ENCODE measurements around the gene CUEDC1.
"Not testable (repeated sequence)": the region's sequence is repeated elsewhere in the genome, so short reads cannot be mapped to it uniquely, and the experiment has no call there.

Gene CUEDC1

DNA sequence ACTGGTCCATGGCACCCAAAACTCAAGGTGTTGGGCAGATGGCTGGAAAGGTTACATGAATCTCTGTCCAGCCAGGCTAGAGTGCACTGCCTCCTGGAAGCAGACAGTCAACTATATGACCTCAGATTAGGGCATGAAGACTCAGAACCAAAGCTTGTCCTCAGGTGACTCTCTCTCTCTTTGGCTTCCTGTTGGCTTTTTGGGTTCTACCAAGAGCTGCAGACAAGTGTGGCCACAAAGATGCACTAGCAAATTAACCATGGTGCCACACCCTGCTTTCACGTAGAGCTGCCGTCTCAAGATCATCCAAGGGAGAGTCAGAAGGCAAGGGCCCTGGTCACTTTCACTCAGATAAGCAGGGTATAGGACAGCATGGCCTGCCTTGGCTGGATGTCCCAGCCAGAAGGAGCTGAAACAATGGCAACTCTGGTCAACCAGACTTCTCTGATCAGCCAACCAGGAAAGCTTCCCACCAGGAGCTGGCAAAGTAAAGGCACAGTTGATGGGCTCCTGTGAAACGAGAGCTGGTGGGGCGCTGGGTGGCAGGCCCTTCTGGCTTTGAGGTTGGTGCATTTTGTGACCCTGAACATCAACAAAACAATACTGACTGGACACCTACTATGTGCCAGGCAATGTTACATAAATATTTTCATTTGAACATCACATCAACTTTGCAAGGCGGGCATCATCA is 31.9 kb downstream of the CUEDC1 start:
- H2AFZ ChIP-seq (ENCODE audit: low read depth, low read length): no peak overlapping the region
- H3K27ac ChIP-seq (ENCODE audit: low read length): no peak overlapping the region
- no peak overlapping the region for H3K4me2 ChIP-seq (ENCODE audit: low read length)

DNA sequence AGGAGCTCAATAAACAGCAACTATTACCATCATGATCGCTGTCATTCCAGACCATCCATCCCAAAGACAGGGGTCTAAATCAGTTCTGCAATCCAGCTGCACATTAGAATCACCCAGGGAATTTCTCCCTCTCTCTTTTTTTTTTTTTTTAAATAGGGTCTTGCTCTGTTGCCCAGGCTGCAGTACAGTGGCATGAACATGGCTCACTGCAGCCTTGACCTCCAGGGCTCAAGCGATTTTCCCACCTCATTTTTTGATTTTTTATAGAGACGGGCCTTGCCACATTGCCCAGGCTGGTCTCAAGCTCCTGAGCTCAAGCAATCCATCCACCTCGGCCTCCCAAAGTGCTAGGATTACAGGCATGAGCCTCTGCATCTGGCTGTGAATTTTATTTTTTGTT is 32.5 kb downstream of the CUEDC1 start:
- not testable (repeated sequence) for H3K4me1 ChIP-seq (ENCODE audit: low read length); H3K9me3 ChIP-seq (ENCODE audit: insufficient read depth, low read length); H3K27ac ChIP-seq (ENCODE audit: low read length); H3K9ac ChIP-seq (ENCODE audit: low read length); H3K79me2 ChIP-seq (ENCODE audit: low read length); H4K20me1 ChIP-seq (ENCODE audit: insufficient read depth, low read length); H3K4me3 ChIP-seq (ENCODE audit: low read length); H3K36me3 ChIP-seq (replicated peaks; ENCODE audit: low read depth, low read length); H3K4me2 ChIP-seq (ENCODE audit: low read length); H2AFZ ChIP-seq (ENCODE audit: low read depth, low read length)
- H3K27me3 ChIP-seq (ENCODE audit: low read depth, low read length): peaks cover 43% of the 10 kb centered on the region

More for the DNA sequence above, 31.9 kb downstream of the CUEDC1 start:
- H3K36me3 ChIP-seq (replicated peaks; ENCODE audit: low read depth, low read length): no peaks in the 10 kb centered on the region
- no peaks in the 10 kb centered on the region for H3K4me1 ChIP-seq (ENCODE audit: low read length)
- TF ChIP-seq EZH2phosphoT487 (IDR thresholded peaks at IDR 0.05; ENCODE audit: low read depth): no peak
- TF ChIP-seq, protein P1, sequence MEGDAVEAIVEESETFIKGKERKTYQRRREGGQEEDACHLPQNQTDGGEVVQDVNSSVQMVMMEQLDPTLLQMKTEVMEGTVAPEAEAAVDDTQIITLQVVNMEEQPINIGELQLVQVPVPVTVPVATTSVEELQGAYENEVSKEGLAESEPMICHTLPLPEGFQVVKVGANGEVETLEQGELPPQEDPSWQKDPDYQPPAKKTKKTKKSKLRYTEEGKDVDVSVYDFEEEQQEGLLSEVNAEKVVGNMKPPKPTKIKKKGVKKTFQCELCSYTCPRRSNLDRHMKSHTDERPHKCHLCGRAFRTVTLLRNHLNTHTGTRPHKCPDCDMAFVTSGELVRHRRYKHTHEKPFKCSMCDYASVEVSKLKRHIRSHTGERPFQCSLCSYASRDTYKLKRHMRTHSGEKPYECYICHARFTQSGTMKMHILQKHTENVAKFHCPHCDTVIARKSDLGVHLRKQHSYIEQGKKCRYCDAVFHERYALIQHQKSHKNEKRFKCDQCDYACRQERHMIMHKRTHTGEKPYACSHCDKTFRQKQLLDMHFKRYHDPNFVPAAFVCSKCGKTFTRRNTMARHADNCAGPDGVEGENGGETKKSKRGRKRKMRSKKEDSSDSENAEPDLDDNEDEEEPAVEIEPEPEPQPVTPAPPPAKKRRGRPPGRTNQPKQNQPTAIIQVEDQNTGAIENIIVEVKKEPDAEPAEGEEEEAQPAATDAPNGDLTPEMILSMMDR (IDR thresholded peaks at IDR 0.05; ENCODE audit: low read depth, low read length): no peak
- H3K4me3 ChIP-seq (ENCODE audit: low read length): no peak overlapping the region
- H3K9ac ChIP-seq (ENCODE audit: low read length): no peak overlapping the region
- no peaks in the 10 kb centered on the region for H3K9me3 ChIP-seq (ENCODE audit: insufficient read depth, low read length)
- H3K27me3 ChIP-seq (ENCODE audit: low read depth, low read length): peaks cover 47% of the 10 kb centered on the region
- no peaks in the 10 kb centered on the region for H4K20me1 ChIP-seq (ENCODE audit: insufficient read depth, low read length)
- H3K79me2 ChIP-seq (ENCODE audit: low read length): no peaks in the 10 kb centered on the region

GRCh38 chr17:57920916-57921703 is 34.1 kb downstream of the CUEDC1 start:
- H3K27ac ChIP-seq (ENCODE audit: low read length): no peak overlapping the region
- H3K9me3 ChIP-seq (ENCODE audit: insufficient read depth, low read length): no peaks in the 10 kb centered on the region
- peaks cover 29% of the 10 kb centered on the region for H3K27me3 ChIP-seq (ENCODE audit: low read depth, low read length)
- no peak overlapping the region for H3K9ac ChIP-seq (ENCODE audit: low read length)
- H3K36me3 ChIP-seq (replicated peaks; ENCODE audit: low read depth, low read length): no peaks in the 10 kb centered on the region
- H3K4me3 ChIP-seq (ENCODE audit: low read length): no peak overlapping the region
- H3K4me1 ChIP-seq (ENCODE audit: low read length): peaks cover 6% of the 10 kb centered on the region
- no peak overlapping the region for H3K4me2 ChIP-seq (ENCODE audit: low read length)
- no peak overlapping the region for H2AFZ ChIP-seq (ENCODE audit: low read depth, low read length)
- TF ChIP-seq, protein P1 (IDR thresholded peaks at IDR 0.05; ENCODE audit: low read depth, low read length): no peak
- TF ChIP-seq EZH2phosphoT487 (IDR thresholded peaks at IDR 0.05; ENCODE audit: low read depth): no peak
- no peaks in the 10 kb centered on the region for H3K79me2 ChIP-seq (ENCODE audit: low read length)
- H4K20me1 ChIP-seq (ENCODE audit: insufficient read depth, low read length): no peaks in the 10 kb centered on the region

GRCh38 chr17:57919918-57920317 is 35.3 kb downstream of the CUEDC1 start:
- H3K9ac ChIP-seq (ENCODE audit: low read length): no peak overlapping the region
- H3K27ac ChIP-seq (ENCODE audit: low read length): no peak overlapping the region
- no peaks in the 10 kb centered on the region for H3K9me3 ChIP-seq (ENCODE audit: insufficient read depth, low read length)
- TF ChIP-seq, protein P1 (IDR thresholded peaks at IDR 0.05; ENCODE audit: low read depth, low read length): no peak
- TF ChIP-seq EZH2phosphoT487 (IDR thresholded peaks at IDR 0.05; ENCODE audit: low read depth): no peak
- no peak overlapping the region for H3K4me3 ChIP-seq (ENCODE audit: low read length)
- H3K36me3 ChIP-seq (replicated peaks; ENCODE audit: low read depth, low read length): no peaks in the 10 kb centered on the region
- no peak overlapping the region for H2AFZ ChIP-seq (ENCODE audit: low read depth, low read length)
- H4K20me1 ChIP-seq (ENCODE audit: insufficient read depth, low read length): no peaks in the 10 kb centered on the region
- peaks cover 18% of the 10 kb centered on the region for H3K4me1 ChIP-seq (ENCODE audit: low read length)
- H3K4me2 ChIP-seq (ENCODE audit: low read length): no peak overlapping the region
- H3K27me3 ChIP-seq (ENCODE audit: low read depth, low read length): peaks cover 26% of the 10 kb centered on the region
- H3K79me2 ChIP-seq (ENCODE audit: low read length): no peaks in the 10 kb centered on the region

All from OCI-LY3 (cell line).